Activated naive CD8-positive, alpha-beta T cell treated with anti-CD3 and anti-CD28 coated beads, Interleukin-2, amount 50 U/mL, for 24 hours (primary cell): ENCODE measurements around the gene OR2M4.
"Not testable (repeated sequence)": the region's sequence is repeated elsewhere in the genome, so short reads cannot be mapped to it uniquely, and the experiment has no call there.

ENCODE experiments used
- ATAC-seq: fragments of 150-1000 bp; cut with Tn5 transposase; one replicate; pipeline ENCODE4 v1.10.0; 2021
- DNase-seq: peaks from one replicate; pipeline ENCODE4 v3.0.0; 2021
- H3K27ac Mint-ChIP-seq: one replicate; pipeline ENCODE4 v1.8.0; 2021; ENCODE audit warnings: mild to moderate bottlenecking, mixed read lengths
- H3K27me3 Mint-ChIP-seq: one replicate; pipeline ENCODE4 v1.8.0; 2021; ENCODE audit warnings: mixed read lengths
- H3K36me3 Mint-ChIP-seq: one replicate; pipeline ENCODE4 v1.8.0; 2021; ENCODE audit warnings: low read depth, mixed read lengths
- H3K4me1 Mint-ChIP-seq: one replicate; pipeline ENCODE4 v1.8.0; 2021; ENCODE audit warnings: mixed read lengths
- H3K4me3 Mint-ChIP-seq: one replicate; pipeline ENCODE4 v1.8.0; 2021; ENCODE audit warnings: mild to moderate bottlenecking, moderate library complexity, mixed read lengths
- H3K9me3 Mint-ChIP-seq: one replicate; pipeline ENCODE4 v1.8.0; 2021; ENCODE audit warnings: mixed read lengths

Gene OR2M4, protein sequence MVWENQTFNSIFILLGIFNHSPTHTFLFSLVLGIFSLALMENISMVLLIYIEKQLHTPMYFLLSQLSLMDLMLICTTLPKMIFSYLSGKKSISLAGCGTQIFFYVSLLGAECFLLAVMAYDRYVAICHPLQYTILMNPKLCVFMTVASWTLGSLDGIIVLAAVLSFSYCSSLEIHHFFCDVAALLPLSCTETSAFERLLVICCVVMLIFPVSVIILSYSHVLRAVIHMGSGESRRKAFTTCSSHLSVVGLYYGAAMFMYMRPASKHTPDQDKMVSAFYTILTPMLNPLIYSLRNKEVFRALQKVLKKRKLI

DNA sequence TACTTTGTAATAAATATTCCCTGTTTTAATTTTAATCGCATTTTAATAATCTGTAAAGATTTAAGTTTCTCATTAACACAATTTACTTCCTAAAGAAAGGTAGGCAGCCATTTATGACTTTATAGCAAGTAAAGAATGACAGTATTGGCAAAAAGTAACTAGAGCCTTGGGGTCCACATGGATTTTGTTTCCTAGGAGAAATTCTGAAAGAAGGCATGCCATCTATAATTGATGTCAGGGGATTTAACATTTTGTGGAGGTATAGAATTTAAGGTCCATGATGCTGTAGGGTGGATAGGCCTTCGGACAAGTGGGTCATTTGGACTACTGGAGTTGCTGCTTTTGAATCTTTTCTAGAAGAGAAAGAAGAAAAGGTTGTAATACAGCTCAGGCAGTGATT is at the start of gene OR2M4:
TSS of gene OR2M4 (plus strand) at position 301 of the 400 bp plus-strand sequence. CDS start 7,512 bp downstream, outside the sequence.
- DNase-seq: no peak
- no peak within 1 kb of the TSS for H3K27ac Mint-ChIP-seq
- H3K9me3 Mint-ChIP-seq: peaks cover 14% of the 10 kb centered on the region
- no peaks in the 10 kb centered on the region for H3K36me3 Mint-ChIP-seq
- no peaks in the 10 kb centered on the region for H3K4me1 Mint-ChIP-seq
- ATAC-seq: no peak
- no peaks in the 10 kb centered on the region for H3K27me3 Mint-ChIP-seq
- no peak within 1 kb of the TSS for H3K4me3 Mint-ChIP-seq

DNA sequence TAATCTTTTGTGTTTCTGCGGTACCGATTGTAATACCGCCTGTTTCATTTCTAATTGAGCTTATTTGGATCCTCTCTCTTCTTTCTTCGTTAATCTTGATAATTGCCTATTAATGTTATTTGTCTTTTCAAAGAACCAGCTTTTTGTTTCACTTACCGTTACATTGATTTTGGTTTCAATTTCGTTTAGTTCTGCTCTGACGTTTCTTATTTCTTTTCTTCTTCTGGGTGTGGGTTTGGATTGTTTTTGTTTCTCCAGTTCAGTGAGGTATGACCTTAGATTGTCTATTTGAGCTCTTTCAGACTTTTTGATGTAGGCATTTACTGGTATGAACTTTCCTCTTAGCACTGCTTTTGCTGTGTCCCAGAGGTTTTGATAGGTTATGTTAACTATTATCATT is 47.2 kb upstream of the OR2M4 start:
- ATAC-seq (no peak), DNase-seq (no peak)
- Mint-ChIP-seq H3K27me3 (peaks cover 5% of the 10 kb centered on the region), H3K4me1 (no peaks in the 10 kb centered on the region), H3K9me3 (peaks cover 9% of the 10 kb centered on the region), H3K4me3 (no peak overlapping the region), H3K27ac (no peak overlapping the region), H3K36me3 (no peaks in the 10 kb centered on the region)

DNA sequence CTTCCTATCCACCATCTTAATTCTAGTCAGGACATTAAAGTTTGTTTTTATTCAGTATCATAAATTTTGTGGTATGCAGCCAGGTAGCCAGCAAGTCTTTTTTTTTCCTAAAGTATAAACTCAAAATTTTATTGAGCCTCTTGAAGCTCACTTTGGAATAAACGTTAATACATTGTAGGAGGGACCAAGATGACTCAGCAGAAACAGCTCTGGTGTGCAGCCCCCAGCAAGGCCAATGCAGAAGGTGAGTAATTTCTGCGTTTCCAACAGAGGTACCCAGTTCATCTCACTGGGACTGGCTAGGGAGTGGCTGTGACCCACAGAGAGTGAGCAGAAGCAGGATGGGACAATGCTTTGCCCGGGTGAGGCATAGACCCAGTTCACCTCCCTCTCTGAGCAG is 43.9 kb upstream of the OR2M4 start:
- Mint-ChIP-seq H3K9me3 (peaks cover 13% of the 10 kb centered on the region), H3K27ac (no peak overlapping the region), H3K27me3 (peaks cover 5% of the 10 kb centered on the region), H3K36me3 (no peaks in the 10 kb centered on the region), H3K4me1 (no peaks in the 10 kb centered on the region), H3K4me3 (no peak overlapping the region)
- DNase-seq (no peak), ATAC-seq (no peak)

DNA sequence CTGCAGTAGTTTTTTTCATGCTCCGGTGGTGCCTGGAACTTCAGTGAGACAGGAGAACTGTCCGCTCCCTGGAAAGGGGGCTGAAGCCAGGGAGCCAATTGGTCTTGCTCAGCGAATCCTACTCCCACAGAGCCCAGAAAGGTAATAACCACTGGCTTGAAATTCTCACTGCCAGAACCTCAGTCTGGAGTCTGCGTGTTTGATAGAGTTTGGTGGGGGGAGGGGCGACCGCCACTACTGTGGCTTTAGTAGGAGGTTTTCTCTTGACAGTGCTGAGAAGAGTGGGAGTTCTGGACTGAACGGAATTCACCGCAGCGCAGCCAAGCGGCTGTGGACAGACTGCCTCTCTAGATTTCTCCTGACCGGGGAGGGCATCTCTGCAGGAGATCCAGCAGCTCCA is 42.2 kb upstream of the OR2M4 start:
- DNase-seq (no peak), ATAC-seq (no peak)
- no peak overlapping the region for H3K27ac Mint-ChIP-seq
- no peaks in the 10 kb centered on the region for H3K4me1 Mint-ChIP-seq
- H3K27me3 Mint-ChIP-seq: peaks cover 5% of the 10 kb centered on the region
- no peaks in the 10 kb centered on the region for H3K36me3 Mint-ChIP-seq
- H3K4me3 Mint-ChIP-seq: no peak overlapping the region
- peaks cover 23% of the 10 kb centered on the region for H3K9me3 Mint-ChIP-seq

DNA sequence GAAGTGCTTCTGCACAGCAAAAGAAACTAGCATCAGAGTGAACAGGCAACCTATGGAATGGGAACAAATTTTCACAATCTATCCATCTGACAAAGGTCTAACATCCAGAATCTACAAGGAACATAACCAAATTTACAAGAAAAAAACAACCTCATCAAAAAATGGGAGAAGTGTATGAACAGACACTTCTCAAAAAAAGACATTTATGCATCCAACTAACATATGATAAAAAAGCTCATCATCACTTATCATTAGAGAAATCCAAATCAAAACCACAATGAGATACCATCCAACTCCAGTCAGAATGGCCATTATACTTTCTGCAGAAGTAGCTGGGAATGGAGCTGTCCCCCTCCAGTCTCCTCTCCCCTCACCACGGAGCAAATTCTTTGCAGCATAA is 37.1 kb upstream of the OR2M4 start:
- no peak overlapping the region for H3K27ac Mint-ChIP-seq
- H3K4me1 Mint-ChIP-seq: no peaks in the 10 kb centered on the region
- no peaks in the 10 kb centered on the region for H3K36me3 Mint-ChIP-seq
- no peak overlapping the region for H3K4me3 Mint-ChIP-seq
- H3K9me3 Mint-ChIP-seq: peaks cover 31% of the 10 kb centered on the region
- DNase-seq: no peak
- no peaks in the 10 kb centered on the region for H3K27me3 Mint-ChIP-seq
- no peak for ATAC-seq

DNA sequence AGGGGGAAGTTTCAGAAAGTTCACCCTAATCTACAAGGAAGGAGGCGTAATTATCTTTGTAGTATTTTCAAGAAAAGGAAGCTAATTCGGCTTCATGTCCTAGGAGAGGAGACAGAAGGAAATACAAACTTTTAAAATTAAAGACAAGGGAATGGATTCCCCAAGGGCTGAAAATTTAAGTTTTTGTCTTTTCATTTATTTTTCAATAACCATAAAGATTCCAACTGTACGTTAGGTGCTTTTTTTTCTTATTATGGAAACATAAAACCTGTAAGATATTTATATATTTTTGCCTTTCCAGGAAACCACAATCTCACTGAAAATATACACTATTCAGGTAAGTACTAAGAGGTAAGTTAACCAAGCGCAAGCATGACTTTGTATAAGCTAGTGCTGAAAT is 34.3 kb upstream of the OR2M4 start, which contains the start of gene OR2M3:
TSS of gene OR2M3 (plus strand) at position 301 of the 400 bp plus-strand sequence. CDS start 5,803 bp downstream, outside the sequence.
- no peaks in the 10 kb centered on the region for H3K36me3 Mint-ChIP-seq
- no peaks in the 10 kb centered on the region for H3K27me3 Mint-ChIP-seq
- no peak within 1 kb of the TSS for H3K4me3 Mint-ChIP-seq
- no peak within 1 kb of the TSS for H3K27ac Mint-ChIP-seq
- H3K9me3 Mint-ChIP-seq: peaks cover 24% of the 10 kb centered on the region
- ATAC-seq: no peak
- DNase-seq: no peak
- no peaks in the 10 kb centered on the region for H3K4me1 Mint-ChIP-seq

DNA sequence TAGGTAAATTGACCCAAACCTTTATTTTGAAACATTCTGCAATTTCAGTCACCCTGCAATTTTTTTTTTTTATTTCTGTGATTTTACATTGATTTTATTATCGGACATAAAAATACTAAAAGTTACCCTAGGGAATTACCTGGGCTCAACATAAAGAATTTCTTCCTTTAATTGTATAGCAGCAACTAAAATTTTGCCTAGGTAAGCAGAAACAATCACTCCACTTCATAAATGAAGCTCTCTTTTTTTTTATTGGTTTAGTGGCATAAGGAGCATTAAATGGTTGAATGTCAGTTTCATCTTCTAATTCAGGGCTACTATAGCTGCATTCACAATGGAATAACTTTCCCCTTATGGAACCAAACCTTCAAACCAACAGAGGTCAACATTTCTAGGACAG is 15.3 kb upstream of the OR2M4 start:
- Mint-ChIP-seq H3K27me3 (peaks cover 2% of the 10 kb centered on the region), H3K27ac (no peak overlapping the region), H3K4me1 (no peaks in the 10 kb centered on the region), H3K4me3 (no peak overlapping the region), H3K36me3 (no peaks in the 10 kb centered on the region), H3K9me3 (peaks cover 6% of the 10 kb centered on the region)
- DNase-seq: no peak
- no peak for ATAC-seq

DNA sequence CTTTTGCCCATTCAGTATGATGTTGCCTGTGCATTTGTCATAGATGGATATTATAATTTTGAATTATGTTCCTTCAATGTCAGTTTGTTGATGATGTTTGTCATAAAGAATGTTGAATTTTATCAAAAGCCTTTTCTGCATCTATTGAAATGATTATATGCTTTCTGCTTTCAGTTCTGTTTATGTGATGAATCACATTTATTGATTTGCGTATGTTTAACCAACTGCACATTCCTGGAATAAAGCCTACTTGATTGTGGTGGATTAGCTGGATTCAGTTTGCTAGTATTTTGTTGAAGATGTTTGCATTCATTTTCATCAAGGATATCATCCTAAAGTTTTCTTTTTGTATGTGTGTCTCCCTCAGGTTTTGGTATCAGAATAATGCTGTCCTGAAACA is 5.7 kb upstream of the OR2M4 start:
- Mint-ChIP-seq H3K36me3 (no peaks in the 10 kb centered on the region), H3K27me3 (no peaks in the 10 kb centered on the region), H3K27ac (no peak overlapping the region), H3K4me1 (no peaks in the 10 kb centered on the region), H3K4me3 (no peak overlapping the region), H3K9me3 (peaks cover 24% of the 10 kb centered on the region)
- ATAC-seq (no peak), DNase-seq (no peak)

DNA sequence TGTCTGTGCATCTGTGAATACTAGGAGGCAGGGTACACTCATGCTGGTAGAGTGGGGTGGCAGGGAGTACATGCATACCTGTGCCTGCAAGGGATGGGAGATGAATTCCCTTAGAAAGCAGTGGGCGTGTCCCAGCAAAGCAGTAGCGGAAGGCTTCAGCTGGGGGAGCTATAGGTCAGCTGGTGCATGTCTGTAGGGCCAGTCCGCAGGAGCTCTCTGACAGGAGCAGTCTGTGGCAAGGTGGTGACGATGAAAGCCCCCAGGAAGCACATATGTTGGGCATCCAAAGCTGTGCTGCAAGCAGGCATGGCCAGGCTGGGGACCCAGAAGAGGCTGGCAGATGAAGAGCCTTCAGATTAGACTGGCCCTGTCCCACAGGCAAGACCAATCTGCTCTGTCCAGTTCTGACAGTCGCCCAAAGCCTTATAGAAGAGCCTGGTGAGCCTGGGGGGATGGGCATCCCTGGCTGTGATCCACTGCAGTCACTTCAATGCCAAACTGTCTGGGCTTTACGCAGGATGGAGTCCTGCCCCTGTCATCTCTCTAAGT is 1.8 kb upstream of the OR2M4 start:
- H3K27ac Mint-ChIP-seq: no peak overlapping the region
- peaks cover 20% of the 10 kb centered on the region for H3K9me3 Mint-ChIP-seq
- H3K27me3 Mint-ChIP-seq: no peaks in the 10 kb centered on the region
- no peak for DNase-seq
- H3K4me3 Mint-ChIP-seq: no peak overlapping the region
- ATAC-seq: no peak
- H3K36me3 Mint-ChIP-seq: no peaks in the 10 kb centered on the region
- no peaks in the 10 kb centered on the region for H3K4me1 Mint-ChIP-seq

DNA sequence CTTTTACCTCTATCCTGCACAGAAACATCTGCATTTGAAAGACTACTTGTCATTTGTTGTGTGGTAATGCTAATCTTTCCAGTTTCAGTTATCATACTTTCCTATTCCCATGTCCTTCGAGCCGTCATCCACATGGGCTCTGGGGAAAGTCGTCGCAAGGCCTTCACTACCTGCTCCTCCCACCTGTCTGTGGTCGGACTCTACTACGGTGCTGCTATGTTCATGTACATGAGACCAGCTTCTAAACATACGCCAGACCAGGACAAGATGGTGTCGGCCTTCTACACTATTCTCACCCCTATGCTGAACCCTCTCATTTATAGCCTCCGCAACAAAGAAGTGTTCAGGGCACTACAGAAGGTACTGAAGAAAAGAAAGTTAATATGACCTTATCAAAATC is 8.3 kb downstream of the OR2M4 start:
- no peaks in the 10 kb centered on the region for H3K9me3 Mint-ChIP-seq
- no peak overlapping the region for H3K4me3 Mint-ChIP-seq
- H3K4me1 Mint-ChIP-seq: peaks cover 2% of the 10 kb centered on the region
- ATAC-seq: no peak
- H3K27ac Mint-ChIP-seq: no peak overlapping the region
- no peak for DNase-seq
- H3K36me3 Mint-ChIP-seq: no peaks in the 10 kb centered on the region
- H3K27me3 Mint-ChIP-seq: peaks cover 9% of the 10 kb centered on the region

DNA sequence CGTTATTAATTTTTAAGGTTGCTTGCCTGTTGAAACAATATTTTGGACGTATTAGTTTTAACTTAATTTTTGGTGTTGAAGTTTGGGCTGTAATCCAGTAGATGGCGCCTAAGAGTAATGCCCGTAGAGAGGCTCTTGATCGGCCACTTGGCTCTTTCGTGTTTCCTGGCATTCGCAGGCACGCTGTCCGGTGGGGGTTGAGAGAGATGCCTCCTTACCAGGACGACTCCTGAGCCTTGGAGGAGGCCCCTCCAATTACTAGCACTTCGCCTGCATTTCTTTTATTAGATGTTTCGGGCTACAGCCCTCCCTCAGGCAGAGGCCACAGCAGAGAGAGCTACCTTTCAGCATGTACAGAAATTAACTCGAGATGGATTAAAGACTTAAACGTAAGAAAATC is 12.0 kb downstream of the OR2M4 start:
- DNase-seq: peak; percentile 7

DNA sequence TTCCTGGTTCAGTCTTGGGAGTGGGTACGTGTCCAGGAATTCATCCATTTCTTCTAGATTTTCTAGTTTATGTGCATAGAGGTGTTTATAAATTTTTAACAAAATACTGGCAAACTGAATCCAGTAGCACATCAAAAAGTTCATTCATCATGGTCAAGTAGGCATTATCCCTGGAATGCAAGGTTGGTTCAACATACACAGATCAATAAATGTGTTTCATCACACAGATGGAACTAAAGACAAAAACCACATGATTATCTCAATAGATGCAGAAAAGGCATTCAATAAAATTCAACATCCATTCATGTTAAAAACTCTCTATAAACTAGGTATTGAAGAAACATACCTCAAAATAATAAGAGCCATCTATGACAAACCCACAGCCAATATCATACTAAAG is 28.1 kb downstream of the OR2M4 start:
- not testable (repeated sequence) for H3K4me1 Mint-ChIP-seq, DNase-seq, H3K27me3 Mint-ChIP-seq, H3K27ac Mint-ChIP-seq, H3K36me3 Mint-ChIP-seq, ATAC-seq, H3K4me3 Mint-ChIP-seq
- peaks cover 17% of the 10 kb centered on the region for H3K9me3 Mint-ChIP-seq

More for the DNA sequence above, 12.0 kb downstream of the OR2M4 start:
- Mint-ChIP-seq H3K27ac (no peak overlapping the region), H3K27me3 (peaks cover 11% of the 10 kb centered on the region), H3K4me1 (peaks cover 2% of the 10 kb centered on the region), H3K36me3 (no peaks in the 10 kb centered on the region), H3K9me3 (no peaks in the 10 kb centered on the region), H3K4me3 (no peak overlapping the region)
- no peak for ATAC-seq

DNA sequence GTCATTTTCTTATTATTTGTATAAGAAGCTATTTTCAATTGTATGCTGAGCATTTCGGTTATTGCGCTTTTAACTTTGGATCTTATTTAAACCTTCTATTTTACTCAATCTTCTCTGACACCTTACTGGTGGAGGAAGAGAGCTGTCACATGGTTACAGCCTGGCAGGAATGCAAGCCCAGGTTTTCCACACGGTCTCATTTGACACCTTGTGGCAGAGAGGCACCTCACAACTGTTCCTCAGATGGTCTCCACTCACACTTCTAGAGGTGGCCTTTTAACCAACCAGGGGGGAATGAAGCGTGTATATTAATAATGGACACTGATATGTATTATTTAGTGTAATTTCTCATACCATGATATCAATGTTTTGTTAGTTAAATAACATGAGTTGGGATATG is 37.0 kb downstream of the OR2M4 start:
- Mint-ChIP-seq H3K27ac (no peak overlapping the region), H3K4me1 (no peaks in the 10 kb centered on the region), H3K27me3 (peaks cover 4% of the 10 kb centered on the region), H3K36me3 (no peaks in the 10 kb centered on the region), H3K9me3 (peaks cover 5% of the 10 kb centered on the region), H3K4me3 (no peak overlapping the region)
- ATAC-seq (no peak), DNase-seq (no peak)

DNA sequence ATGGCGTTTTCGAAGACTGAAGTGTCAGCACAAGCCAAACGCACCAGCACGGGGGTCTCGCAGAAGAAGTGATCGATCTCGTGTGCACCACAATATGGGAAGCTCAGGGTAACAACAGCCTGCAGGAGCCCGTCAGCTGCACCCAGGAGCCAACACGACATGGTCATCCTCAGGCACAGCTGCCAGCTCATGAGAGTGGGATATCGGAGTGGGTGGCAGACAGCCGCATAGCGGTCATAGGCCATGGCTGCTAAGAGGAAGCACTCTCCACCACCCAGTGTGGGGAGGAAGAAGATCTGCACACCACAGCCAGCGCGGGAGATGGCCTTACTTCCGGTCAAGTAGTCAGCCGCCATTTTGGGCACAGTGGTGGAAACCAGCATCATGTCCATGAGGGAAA is 42.0 kb downstream of the OR2M4 start:
- not testable (repeated sequence) for ATAC-seq, H3K4me1 Mint-ChIP-seq, H3K9me3 Mint-ChIP-seq, H3K4me3 Mint-ChIP-seq, H3K27ac Mint-ChIP-seq, H3K27me3 Mint-ChIP-seq, H3K36me3 Mint-ChIP-seq, DNase-seq

DNA sequence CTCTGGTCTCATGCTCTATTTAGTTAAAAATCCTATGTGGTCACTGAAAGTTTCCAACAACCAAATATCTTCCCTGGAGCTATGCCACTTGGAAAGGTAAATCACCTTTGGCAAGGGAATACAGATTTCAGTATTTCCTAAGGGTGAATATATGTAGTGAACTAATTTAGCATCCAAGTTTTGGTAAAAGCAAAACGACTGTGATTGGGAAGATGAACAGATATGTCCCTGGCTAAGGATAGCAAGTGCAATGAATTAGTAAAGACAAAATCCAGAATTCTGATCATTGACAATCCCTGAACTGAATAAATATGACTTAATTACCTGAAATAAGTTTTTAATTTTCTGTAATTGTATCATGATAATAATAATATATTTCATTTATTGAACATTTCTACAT is 46.7 kb downstream of the OR2M4 start, which contains the start of gene OR2T33:
TSS of gene OR2T33 (minus strand) at position 101 of the 400 bp plus-strand sequence. CDS start 4,162 bp downstream, outside the sequence.
- no peak for DNase-seq
- no peaks in the 10 kb centered on the region for H3K9me3 Mint-ChIP-seq
- H3K27me3 Mint-ChIP-seq: no peaks in the 10 kb centered on the region
- H3K27ac Mint-ChIP-seq: no peak within 1 kb of the TSS
- no peak within 1 kb of the TSS for H3K4me3 Mint-ChIP-seq
- no peaks in the 10 kb centered on the region for H3K4me1 Mint-ChIP-seq
- H3K36me3 Mint-ChIP-seq: no peaks in the 10 kb centered on the region
- no peak for ATAC-seq
